Esophagus squamous epithelium (tissue), 5 donors: ENCODE results near the gene MYO6. TPM values are rescaled to one million over a fixed set of nuclear protein-coding genes. Genes with fewer than 3 reads are reported as not detected.
A peak's percentile ranks its signal among the peaks of the same experiment; 100 is the strongest.

Experiments used
- DNase-seq: peaks from one replicate; lab custom pipeline; 2025; lab: John Stamatoyannopoulos, UW
- H3K27ac ChIP-seq, 4 donors: fragments of 200-600 bp; sonication (generic); one replicate each; pipeline ENCODE4 v1.5.1; 2016 to 2019; ENCODE audit warnings: mild to moderate bottlenecking in 1 of 4
- H3K27me3 ChIP-seq, 4 donors: fragments of 200-600 bp; sonication (generic); 1 replicate in 3 of 4; 2 replicates in 1 of 4; pipeline versions ENCODE4 v1.5.1 to v1.6.0; 2017 to 2021; ENCODE audit warnings: antibody characterized with exemption in 1 of 4
- H3K36me3 ChIP-seq, 3 donors: fragments of 200-600 bp; sonication (generic); one replicate each; pipeline ENCODE4 v1.5.1; 2016 to 2019
- H3K4me1 ChIP-seq, 3 donors: fragments of 200-600 bp; sonication (generic); one replicate each; pipeline ENCODE4 v1.5.1; 2017 to 2019
- H3K4me3 ChIP-seq, 4 donors: fragments of 200-600 bp; sonication (generic); 1 replicate in 3 of 4; 2 replicates in 1 of 4; pipeline ENCODE4 v1.5.1; 2016 to 2019; ENCODE audit warnings: mild to moderate bottlenecking in 2 of 4, moderate library complexity in 1 of 4
- H3K9me3 ChIP-seq, 3 donors: fragments of 200-600 bp; sonication (generic); one replicate each; pipeline ENCODE4 v1.5.1; 2016 to 2019
- CTCF ChIP-seq, 6 experiments: fragments of 450-650 bp in 4 of 6; fragments of 200-600 bp in 2 of 6; sonication (generic) in 2 of 6; IDR thresholded peaks; one replicate each; pipeline ENCODE4 v1.5.1; 2016 to 2019; ENCODE audit warnings: antibody characterized with exemption in 6 of 6, mild to moderate bottlenecking in 4 of 6, moderate library complexity in 4 of 6
- POLR2A ChIP-seq, 4 donors: fragments of 450-650 bp; IDR thresholded peaks; one replicate each; pipeline ENCODE4 v1.6.1; 2017; ENCODE audit warnings: antibody characterized with exemption in 4 of 4, mild to moderate bottlenecking in 4 of 4, moderate library complexity in 3 of 4
- WGBS, 2 donors: methylation state at CpG; one replicate each; pipeline ENCODE4 v1.1.5; 2018; 5-methylcytosine and 5-hydroxymethylcytosine counted together
- intact Hi-C: fragments of 100-400 bp; cut with DNase I; formaldehyde crosslinking; loops from one replicate; pipeline ENCODE4 v1.15.0; 2022
- total RNA-seq, 4 donors: library from RNA; depleted of rRNA; stranded (reverse); fragments of >200 nt; gene quantifications; one replicate each; pipeline ENCODE4 v1.1.0, GENCODE V29; 2016
- donor health status: DM: yes; HTN: yes; CAD: no.

The MYO6 gene
- total RNA-seq, 4 donors from 2014 or later, result 22.1 to 37.0 (median 31.5) TPM

- WGBS, 2 donors, result 39 to 42% methylated on average over 10 to 12 of the region's 12 CpGs
- no peak for TF ChIP-seq POLR2A (IDR thresholded peaks at IDR 0.05)
- no peak for TF ChIP-seq CTCF (IDR thresholded peaks at IDR 0.05)
- H3K27ac ChIP-seq, result peak overlapping the region in 3 of 4 donors; percentile 8 to 60 (median 49)
Observed at GRCh38 chr6:75830959-75831885, 82.2 kb downstream of the MYO6 start.

GRCh38 chr6:75834447-75834846, 85.4 kb downstream of the MYO6 start:
- Histone ChIP-seq H3K36me3 (peaks cover 0 to 61% (median 0%) of the 10 kb centered on the region in 3 donors), H3K4me3 (no peak overlapping the region), H3K9me3 (no peaks in the 10 kb centered on the region), H3K27me3 (no peaks in the 10 kb centered on the region), H3K4me1 (peaks cover 0 to 13% (median 0%) of the 10 kb centered on the region in 3 donors), H3K27ac (no peak overlapping the region)
- no peak for DNase-seq
- intact Hi-C loops, result no loop called here
- TF ChIP-seq POLR2A (IDR thresholded peaks at IDR 0.05), result no peak
- no peak for TF ChIP-seq CTCF (IDR thresholded peaks at IDR 0.05)

More at GRCh38 chr6:75830959-75831885, 82.2 kb downstream of the MYO6 start:
- Histone ChIP-seq H3K27me3 (no peaks in the 10 kb centered on the region), H3K4me1 (peaks cover 0 to 13% (median 0%) of the 10 kb centered on the region in 3 donors), H3K36me3 (peaks cover 0 to 29% (median 0%) of the 10 kb centered on the region in 3 donors), H3K4me3 (no peak overlapping the region), H3K9me3 (no peaks in the 10 kb centered on the region)
- DNase-seq, result no peak
- intact Hi-C loops, result no loop called here

- H3K27me3 ChIP-seq, result no peaks in the 10 kb centered on the region
- no peak overlapping the region for H3K27ac ChIP-seq
- 85 to 86% methylated on average over 4 of the region's 4 CpGs for WGBS, 2 donors
- peaks cover 0 to 47% (median 0%) of the 10 kb centered on the region in 3 donors for H3K36me3 ChIP-seq
- H3K4me1 ChIP-seq, result no peaks in the 10 kb centered on the region
- H3K9me3 ChIP-seq, result no peaks in the 10 kb centered on the region
- intact Hi-C loops, result no loop called here
- no peak for TF ChIP-seq POLR2A (IDR thresholded peaks at IDR 0.05)
- no peak for DNase-seq
- no peak overlapping the region for H3K4me3 ChIP-seq
Observed at GRCh38 chr6:75842191-75842590, 93.2 kb downstream of the MYO6 start.

- 65 to 81% methylated on average over 2 of the region's 2 CpGs for WGBS, 2 donors
- intact Hi-C loops, result no loop called here
- H3K4me3 ChIP-seq, result no peak overlapping the region
- H3K36me3 ChIP-seq, result peaks cover 0 to 42% (median 0%) of the 10 kb centered on the region in 3 donors
- H3K27ac ChIP-seq, result no peak overlapping the region
- no peaks in the 10 kb centered on the region for H3K4me1 ChIP-seq
- H3K9me3 ChIP-seq, result no peaks in the 10 kb centered on the region
- no peaks in the 10 kb centered on the region for H3K27me3 ChIP-seq
- DNase-seq, result no peak
- TF ChIP-seq POLR2A (IDR thresholded peaks at IDR 0.05) (no peak), CTCF (IDR thresholded peaks at IDR 0.05) (no peak)
Observed at GRCh38 chr6:75842732-75843131, 93.7 kb downstream of the MYO6 start.

- WGBS, 2 donors, result 62 to 66% methylated on average over 2 of the region's 2 CpGs
- Histone ChIP-seq H3K4me1 (no peaks in the 10 kb centered on the region), H3K9me3 (no peaks in the 10 kb centered on the region), H3K27ac (no peak overlapping the region), H3K27me3 (no peaks in the 10 kb centered on the region), H3K4me3 (no peak overlapping the region), H3K36me3 (peaks cover 0 to 35% (median 0%) of the 10 kb centered on the region in 3 donors)
- intact Hi-C loops, result no loop called here
- DNase-seq, result no peak
- TF ChIP-seq CTCF (IDR thresholded peaks at IDR 0.05) (no peak), POLR2A (IDR thresholded peaks at IDR 0.05) (no peak)
Observed at GRCh38 chr6:75843396-75843795, 94.4 kb downstream of the MYO6 start.
